ENCODE data around the gene PPP2R3B.
"Not testable (repeated sequence)": the region's sequence is repeated elsewhere in the genome, so short reads cannot be mapped to it uniquely, and the experiment has no call there.

The PPP2R3B gene

DNA sequence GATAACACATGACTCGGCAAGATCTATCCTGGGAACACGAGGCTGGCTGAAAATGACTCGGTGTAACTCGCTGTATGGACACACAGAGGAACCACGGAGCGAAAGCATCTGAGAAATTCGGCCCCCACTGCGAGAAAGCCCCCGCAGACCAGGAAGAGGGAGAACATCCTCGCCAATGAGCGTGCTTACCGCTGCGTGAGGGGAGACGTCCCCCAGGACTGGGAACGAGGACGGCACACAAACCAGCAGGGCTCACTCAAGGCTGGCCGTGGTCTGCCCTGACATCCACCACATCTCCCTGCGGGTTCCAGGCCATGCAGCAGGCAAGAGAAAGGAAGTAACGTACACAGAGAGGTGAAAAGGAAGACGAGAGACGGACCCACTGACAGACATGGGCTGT lies 50.5 kb downstream of the PPP2R3B start:
- DNase-seq: no peak

DNA sequence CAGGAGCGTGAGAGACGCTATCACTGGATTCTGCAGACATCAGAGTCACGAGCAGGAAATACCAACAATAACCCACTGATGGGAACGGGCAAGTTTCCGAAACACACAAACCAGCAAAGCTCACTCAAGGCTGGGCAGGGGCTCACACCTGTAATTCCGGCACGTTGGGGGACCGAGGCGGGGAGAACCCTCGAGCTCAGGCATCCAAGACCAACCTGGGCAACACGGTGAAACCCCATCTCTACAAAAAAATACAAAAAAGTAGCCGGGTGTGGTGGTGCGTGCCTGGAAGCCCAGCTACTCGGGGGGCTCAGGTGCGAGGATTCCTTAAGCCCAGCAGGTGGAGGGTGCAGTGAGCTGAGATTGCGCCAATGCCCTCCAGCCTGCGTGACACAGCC lies 51.0 kb downstream of the PPP2R3B start:
- no peak for DNase-seq

DNA sequence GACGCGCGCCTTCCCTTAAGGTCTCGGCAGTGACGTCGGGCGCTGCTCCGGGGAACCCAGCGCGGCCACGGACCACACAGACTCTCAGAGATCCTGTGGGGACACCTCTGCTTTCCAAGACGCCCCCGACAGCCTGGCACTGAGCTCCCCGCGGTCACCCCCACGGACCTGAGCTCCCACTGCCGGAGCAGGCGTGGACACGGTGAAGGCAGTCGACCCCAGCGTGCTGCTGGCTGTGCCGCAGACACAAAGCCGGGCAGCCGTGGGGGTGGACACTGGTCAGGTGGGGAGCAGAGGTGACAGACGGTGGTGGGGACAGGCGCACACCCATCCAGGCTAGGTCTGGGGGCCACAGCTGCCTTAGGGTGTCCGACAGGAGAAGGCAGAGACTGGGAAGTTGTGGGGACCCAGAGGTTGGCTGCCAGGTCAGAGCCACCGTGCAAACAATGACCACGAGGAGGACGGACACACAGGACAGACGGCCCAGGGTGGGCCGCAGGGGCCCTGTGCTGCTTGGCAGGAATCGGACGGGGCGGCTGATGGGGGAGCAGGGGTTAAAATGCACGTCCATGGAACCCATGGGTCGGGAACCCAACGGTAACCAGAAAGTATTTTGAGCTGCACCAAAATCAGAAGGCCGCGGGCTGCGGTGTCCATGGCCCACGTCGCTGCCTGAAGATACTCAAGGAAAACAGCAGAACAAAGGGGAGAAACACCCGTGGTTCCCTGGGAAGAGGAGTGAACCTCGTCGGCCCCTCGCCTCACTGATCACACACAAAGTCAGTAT lies 51.5 kb downstream of the PPP2R3B start:
- no peak for DNase-seq

DNA sequence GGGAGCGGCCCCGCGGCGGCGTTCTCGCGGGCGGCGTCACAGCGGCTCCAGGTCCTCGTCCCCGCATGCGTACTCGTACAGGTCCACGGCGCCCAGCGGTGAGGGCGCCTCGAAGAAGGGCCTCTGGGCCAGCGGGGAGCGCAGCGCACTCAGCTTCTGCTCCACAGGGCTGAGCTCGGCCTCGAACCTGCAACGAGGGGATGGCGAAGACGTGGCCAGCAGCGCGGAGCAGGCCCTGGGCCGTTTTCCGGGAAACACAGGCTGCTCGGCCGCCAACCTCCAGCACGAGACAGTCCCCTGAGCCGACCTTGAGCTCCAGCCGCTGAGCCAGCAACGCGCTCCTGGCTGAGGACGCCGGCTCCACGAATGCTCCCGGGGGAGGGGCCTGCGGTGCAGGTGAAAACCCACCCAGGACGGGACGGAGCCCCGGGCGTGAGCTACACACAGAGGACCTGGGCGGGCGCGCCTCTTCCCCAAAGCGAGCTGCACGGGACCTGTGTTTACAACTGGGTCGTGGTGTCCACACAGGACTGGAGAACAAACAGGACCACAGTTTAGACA lies 52.3 kb downstream of the PPP2R3B start:
- DNase-seq: no peak

DNA sequence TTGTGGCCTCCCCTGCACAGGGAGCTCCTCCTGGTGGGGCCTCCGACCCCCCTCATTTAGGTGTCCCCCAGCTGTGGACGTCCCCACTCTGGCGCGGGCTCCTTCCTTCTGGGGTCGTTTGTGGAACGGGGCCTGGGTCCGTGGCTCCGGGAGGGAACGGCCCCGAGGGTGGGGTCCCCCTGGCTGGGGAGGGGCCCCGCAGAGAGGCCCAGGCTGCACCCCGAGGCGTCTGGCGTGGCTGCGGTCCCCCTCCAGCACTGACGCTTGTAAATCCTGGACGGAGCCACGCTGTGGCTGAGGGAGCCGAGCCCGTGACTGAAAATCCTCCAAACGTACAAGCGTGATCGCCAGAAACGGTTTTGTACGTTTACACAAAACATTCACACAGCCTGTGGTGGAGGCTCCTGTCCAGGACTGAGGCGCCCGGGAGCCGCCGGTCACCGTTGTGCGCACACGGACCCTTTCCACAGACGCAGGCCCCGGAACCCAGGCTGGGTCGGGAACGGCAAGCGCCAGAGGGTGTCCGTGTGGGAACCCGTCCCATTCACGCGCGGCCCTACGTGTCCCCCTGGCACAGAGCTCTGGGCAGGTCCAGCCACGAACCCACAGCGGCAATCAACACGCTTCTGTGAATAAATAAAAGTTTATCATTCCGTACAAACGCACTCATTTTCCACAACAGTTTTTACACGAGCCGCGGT lies 52.9 kb downstream of the PPP2R3B start:
- no peak for DNase-seq

DNA sequence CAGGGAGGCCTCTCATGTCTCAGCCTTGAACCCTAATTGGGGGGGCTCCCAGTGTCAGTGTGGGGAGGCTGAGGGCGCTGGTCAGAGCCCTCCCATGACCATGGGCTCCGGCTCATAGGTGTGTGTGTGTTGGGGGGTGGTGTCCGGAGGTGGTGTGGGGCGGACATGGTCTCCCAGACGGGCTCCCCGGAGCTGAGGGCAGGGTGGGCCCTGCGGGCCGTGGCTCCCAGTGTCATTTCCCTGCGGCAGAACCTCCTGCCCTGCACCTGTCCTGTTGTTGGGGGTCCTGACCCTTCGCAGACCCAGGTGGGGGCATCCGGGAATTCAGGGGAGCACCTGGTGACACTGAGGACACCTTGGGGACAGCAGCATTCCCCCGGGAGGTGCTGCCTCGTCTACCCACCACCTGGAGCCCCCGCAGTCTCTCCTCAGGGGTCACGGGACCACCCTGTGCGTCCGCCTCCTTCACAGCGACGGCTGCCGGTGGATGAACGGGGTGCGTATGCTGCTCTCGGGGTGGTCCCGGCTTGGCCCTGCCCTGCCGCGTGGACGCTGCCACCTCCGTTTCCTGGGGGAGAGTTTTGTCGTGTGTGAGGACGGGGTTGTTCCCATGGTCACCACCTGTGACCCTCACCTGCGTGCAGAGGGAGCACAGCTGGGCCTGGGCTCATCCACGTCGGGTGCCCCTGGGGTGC lies 53.6 kb downstream of the PPP2R3B start:
- DNase-seq: no peak

DNA sequence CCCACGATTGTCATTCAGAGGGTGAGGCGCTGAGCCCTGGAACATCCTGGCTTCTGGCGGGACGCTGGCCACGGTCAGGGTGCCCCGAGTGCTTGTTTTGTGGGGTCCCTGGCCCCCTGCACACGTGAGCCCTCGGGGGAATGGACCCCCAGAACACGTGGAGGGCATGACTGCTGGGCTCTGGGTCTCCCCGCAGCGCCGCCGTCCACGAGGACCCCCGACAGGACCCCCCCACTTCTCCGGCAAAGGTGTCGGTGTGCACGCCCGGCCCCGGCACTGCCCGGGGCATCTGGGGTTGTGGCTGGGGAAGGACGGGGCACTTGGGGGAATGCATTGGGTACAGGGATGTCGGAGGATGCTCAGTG lies 54.2 kb downstream of the PPP2R3B start:
- no peak for DNase-seq

DNA sequence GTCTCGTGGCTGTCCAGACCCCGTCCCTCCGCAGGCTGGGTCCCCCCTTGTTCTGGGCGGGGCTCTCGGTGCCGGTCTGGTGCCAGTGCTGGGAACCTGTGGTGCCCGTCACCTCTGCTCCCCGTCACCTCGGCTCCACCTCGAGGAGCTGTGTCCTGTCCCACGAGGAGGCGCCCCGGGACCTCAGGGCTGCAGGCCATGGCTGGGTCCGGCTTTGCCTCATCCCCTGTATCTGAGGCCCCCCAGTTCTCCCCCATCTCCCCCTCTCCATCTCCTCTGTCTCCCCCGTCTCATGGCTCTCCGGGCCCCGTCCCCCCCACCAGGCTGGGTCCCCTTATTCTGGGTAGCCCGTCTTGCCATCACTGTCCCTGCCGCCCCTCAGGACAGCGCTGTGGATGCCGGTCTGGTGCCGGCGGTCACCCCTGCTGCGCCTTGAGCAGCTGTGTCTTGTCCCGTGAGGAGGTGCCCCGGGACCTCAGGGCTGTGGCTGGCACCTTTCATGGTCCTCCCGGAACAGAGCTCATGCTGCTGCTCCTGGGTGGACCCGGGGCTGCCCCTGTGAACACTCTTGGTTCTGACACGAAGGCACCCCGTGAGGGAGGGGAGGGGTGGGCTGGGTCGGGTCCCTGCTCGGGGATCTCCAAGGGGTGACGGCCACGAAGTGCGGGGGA lies 54.7 kb downstream of the PPP2R3B start:
- DNase-seq: no peak

DNA sequence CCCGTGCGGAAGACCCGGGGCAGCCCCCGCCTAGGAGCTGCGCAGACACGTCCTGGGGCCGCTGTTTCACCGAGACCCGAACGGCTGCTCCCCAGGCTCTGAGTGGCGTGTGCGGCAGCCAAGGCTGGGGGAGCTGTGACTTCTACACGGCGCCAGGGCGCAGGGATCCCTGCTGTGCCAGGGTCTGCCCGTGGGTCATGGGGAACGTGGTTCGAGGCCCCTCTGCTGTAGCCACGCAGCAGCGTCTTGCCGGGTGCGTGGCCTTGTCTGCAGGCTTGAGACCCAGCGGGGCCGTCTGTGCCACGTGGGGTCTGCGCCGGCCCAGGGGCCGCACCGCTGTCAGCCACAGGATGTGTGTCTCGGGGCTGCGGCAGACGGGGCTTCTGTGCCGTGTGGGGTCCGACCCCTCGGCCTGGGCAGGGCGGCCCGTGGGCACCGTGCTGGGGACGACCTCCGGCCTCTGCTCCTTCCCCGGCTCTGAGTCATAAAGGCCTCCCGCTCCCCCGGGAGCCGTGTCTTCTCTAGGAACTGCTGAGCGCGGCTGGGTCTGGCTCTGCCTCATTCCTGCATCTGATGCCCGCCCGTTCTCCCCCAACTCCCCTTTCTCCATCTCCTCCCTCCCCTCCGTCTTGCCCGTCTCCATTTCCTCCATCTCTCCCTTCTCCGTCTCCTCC lies 55.4 kb downstream of the PPP2R3B start:
- DNase-seq: no peak

DNA sequence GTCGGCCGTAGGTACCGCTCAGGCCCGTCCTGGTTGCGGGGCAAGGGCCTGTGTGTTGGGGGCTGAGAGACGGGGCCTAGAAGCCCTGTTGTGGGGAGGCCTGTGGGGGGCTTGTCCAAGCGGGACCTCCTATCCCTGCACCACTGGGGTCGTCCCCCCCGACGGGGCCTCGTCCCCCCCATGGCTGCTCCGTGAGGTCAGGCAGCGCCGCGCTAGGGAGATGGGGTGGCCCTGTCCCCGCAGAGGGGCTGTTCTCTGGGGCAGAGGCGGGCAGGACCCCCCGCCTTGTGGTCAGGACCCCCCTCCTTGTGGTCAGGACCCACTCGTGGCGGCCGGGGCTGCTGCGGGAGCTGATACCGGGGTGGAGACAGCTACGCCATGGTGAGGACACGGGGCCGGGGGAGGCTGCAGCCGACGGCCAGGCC lies 56.0 kb downstream of the PPP2R3B start:
- no peak for DNase-seq

DNA sequence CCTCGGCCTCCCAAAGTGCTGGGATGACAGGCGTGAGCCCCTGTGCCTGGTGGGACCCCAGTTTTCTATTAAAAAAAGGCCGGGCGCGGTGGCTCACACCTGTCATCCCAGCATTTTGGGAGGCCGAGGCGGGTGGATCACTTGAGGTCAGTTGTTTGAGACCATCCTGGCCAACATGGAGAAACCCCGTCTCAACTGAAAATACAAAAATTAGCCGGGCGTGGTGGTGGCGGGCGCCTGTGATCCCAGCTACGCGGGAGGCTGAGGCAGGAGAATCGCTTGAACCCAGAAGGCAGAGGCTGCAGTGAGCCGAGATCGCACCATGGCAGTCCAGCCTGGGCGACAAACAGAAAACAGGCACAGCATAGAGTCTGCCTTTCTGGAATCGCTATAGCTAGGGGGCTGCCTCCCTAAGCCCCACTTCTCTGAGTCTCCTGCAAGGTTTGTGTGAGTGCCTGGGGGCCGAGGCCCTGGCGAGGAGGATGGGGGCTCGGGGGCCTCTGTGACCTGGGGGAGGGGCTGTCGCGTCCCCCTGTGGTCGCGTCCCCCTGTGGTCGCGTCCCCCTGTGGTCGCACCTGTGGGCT lies 56.5 kb downstream of the PPP2R3B start:
- DNase-seq: not testable (repeated sequence)

DNA sequence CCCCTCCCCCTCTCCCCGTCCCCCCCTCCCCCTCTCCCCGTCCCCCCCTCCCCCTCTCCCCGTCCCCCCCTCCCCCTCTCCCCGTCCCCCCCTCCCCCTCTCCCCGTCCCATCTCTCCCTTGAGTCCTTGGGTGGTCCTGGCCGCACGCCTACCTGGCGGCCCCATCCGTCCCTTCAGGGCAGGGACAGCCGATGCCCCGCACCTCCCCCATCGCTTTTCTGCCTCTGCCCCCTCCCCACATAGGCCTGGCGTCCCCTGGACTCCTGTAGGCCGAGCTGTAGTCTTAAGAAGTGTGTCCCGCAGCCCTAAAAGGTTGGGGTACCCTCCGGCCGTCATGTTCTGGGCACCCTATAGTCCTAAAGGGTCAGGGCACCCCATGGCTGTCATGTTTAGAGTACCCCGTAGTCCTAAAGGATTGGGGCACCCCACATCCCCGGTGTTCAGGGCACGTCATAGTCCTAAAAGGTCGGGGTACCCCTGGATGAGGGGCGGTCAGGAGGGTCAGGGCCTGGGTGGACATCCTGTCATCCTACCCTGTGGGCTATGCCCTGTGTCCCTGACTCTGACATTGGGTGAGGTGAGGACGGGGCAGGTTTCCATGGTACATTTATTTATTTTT lies 57.3 kb downstream of the PPP2R3B start:
- DNase-seq: no peak

DNA sequence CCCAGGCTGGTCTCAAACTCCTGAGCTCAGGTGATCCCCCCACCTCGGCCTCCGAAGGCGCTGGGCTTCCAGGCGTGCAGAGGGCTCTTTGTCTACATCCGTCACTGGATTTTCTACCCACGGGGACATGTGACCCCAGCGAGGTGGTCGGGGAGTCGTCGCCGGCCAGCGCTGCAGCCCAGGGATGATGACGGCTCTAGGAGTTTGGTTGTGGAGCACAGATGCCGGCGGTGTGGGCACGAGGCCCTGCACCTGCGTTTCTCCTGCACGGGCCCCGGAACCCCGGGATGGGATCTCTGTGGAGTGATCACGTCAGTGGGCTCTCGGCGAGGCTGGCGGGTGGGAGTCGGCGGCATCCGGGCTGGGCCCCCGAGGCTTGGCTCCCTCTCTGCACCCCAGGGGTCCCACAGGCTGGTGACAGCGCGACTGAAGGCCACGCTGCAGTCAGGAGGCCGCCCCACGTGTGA lies 59.0 kb downstream of the PPP2R3B start:
- DNase-seq: no peak

DNA sequence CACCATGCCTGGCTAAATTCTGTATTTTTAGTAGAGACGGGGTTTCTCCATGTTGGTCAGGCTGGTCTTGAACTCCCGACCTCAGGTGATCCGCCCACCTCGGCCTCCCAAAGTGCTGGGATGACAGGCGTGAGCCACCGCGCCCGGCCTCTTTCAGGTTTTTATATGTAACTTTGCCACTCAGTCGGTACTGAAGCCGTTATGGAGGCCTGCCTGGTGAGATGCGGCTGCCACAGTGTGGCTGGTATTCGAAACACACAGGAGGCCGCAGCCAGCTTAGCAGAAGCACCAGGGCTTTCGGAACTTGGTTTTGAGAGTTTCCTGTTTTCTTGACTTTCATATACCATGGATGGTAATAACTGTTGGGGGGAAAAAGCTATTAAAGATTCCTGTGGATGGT lies 62.0 kb downstream of the PPP2R3B start:
- not testable (repeated sequence) for DNase-seq

DNA sequence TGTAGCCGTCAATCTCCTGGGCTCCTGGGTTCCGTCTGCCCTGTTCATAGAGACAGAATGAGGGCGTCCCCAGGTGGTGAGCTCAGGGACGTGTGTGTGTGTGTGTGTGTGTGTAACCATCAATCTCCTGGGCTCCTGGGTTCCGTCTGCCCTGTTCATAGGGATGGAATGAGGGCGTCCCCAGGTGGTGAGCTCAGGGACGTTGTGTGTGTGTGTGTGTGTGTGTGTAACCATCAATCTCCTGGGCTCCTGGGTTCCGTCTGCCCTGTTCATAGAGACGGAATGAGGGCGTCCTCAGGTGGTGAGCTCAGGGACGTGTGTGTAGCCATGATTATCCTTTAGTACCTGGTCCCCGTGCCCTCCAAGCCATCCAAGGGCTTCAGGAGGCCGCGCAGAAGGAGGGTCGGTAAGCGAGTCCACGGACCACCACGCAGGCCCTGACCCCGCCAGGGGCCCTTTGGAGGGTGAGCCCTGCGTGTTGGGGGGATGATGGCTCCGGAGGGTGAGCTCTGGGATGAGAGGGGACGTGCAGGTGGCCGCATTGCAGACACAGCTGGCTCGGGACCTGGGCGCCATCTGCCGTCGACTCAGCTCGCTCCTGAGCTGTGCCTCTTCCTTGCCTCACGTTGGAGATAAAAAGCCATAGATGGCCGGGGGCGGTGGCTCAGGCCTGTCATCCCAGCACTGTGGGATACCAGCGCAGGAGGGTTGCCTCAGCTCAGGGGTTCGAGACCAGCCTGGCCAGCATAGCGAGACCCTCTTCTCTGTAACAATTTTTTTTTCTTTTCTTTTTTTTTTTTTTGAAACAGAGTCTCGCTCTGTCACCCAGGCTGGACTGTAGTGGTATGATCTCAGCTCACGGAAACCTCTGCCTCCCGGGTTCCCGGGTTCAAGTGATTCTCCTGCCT lies 62.7 kb downstream of the PPP2R3B start:
- no peak for DNase-seq

DNA sequence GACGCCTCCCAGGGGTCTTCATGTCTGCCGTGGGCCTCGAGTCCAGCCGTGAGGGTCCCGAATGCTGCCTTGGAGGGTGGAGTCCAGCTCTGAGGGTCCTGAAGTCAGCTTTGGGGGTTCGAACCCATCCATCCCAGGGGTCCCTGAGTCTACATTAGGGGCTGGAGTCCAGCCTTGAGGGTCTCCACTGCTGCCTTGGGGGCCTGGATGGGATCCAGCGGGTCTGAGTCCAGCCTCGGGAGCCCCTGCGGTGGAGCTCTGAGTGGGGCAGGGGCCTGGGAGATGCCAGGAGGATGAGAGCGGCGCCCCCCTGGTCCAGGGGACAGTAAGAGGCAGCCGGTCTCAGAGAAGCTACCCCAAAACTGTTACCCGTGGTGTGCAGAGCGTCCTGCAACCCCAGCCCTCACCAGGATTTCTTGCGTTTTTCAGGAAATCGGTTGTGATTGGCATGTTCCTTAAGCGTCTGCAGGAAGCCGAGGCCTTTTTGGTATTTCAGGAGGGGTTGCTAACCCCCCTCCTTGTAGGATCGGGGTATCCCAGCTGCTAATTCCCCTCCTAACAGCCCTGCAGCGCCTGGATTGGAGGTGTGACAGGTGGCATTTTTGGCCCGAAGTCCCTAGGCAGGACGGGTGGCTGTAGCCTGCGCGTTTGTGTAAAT lies 66.5 kb downstream of the PPP2R3B start:
- no peak for DNase-seq

DNA sequence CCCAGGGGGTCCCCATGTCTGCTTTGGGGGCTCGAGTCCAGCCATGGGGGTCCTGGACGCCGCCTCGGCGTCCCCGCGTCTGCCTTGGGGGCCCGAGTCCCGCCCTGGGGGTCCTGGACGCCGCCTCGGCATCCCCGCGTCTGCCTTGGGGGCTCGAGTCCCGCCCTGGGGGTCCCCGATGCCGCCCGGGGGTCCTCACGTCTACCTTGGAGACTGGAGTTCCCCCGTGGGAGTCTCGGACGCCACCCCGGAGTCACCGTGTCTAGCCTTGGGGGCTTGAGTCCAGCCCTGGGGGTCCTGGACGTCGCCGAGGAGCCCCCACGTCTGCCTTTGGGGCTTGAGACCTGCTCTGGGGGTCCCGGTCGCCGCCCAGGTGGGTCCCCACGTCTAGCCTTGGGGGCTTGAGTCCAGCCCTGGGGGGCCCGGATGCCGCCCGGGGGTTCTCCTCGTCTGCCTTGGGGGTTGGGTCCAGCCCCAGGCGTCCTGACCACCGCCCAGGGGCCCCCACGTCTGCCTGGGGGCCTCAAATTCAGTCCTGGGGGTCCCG lies 67.1 kb downstream of the PPP2R3B start:
- DNase-seq: no peak

DNA sequence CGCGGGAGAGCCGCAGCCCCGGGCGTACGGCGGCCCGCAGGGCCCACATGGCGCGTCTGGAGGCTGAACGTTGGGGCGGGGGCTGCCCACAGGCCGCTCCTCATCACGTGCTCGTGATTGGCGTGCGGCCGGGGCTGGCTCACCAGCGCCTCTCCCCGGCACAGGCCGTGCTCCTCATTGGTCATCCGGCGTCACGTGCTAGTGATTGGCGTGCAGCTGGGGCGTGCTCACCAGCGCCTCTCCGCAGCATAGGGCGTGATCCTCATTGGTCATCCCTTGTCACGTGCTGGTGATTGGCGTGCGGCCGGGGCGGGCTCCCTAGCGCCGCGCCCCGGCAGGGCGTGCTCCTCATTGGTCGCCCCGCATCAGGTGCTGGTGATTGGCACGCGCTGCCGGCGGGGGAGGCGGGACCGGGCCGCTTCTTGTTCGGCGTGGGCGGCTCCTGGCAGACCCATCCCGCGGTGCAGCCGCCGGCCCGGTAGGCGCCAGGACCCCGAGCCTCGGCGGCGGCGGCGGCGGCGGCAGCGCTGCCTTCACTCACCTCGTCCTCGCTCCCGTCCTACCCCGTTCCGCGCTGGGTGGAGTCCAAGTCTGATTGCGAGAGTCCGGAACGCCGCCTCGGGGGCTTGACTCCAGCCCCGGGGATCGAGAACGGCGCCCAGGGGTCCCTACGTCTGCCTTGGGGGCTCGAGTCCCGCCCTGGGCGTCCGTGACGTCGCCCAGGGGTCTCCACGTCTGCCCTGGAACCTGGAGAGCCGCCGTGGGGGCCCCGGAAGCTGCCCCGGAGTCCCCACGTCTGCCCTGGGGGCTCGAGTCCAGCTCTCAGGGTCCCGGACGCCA lies 67.7 kb downstream of the PPP2R3B start, which contains the start of gene GTPBP6:
TSS of gene GTPBP6 (minus strand) at position 58 of the 840 bp plus-strand sequence. CDS start at position 49, 9 bp downstream.
- no peak for DNase-seq

Data from COR-L47 (cell line).